GM23338 (cell line): ENCODE results near the gene CALHM5.

Experiments used
- CREB1 ChIP-seq: fragments of 250-450 bp; sonication (Bioruptor Pico); IDR thresholded peaks from 2 replicates; pipeline ENCODE4 v1.5.0; 2020; ENCODE audit warnings: low read depth, mild to moderate bottlenecking, moderate library complexity
- ETS1 ChIP-seq: IDR thresholded peaks from 2 replicates; pipeline ENCODE4 v1.6.1; 2016; ENCODE audit warnings: antibody characterized with exemption
- EZH2 ChIP-seq: fragments of 200-600 bp; sonication (generic); IDR thresholded peaks from one replicate; pipeline ENCODE4 v1.8.0; 2017; ENCODE audit warnings: antibody characterized with exemption, mild to moderate bottlenecking, low read depth; ENCODE audit not compliant: unreplicated experiment
- EZH2phosphoT487 ChIP-seq: fragments of 200-600 bp; sonication (generic); IDR thresholded peaks from one replicate; pipeline ENCODE4 v1.8.1; 2018; ENCODE audit warnings: antibody characterized with exemption; ENCODE audit not compliant: unreplicated experiment
- JUNB ChIP-seq: IDR thresholded peaks from one replicate; pipeline ENCODE4 v1.6.1; 2016; ENCODE audit warnings: antibody characterized with exemption; ENCODE audit not compliant: unreplicated experiment
- NANOG ChIP-seq: IDR thresholded peaks from 2 replicates; pipeline ENCODE4 v1.6.1; 2016; ENCODE audit warnings: antibody characterized with exemption, borderline replicate concordance
- POLR2AphosphoS5 ChIP-seq: IDR thresholded peaks from 2 replicates; pipeline ENCODE4 v1.6.1; 2016; ENCODE audit warnings: antibody characterized with exemption, low read depth
- STAT1 ChIP-seq: IDR thresholded peaks from one replicate; pipeline ENCODE4 v1.6.1; 2016; ENCODE audit warnings: antibody characterized with exemption; ENCODE audit not compliant: unreplicated experiment
- ZNF114 ChIP-seq: fragments of 250-450 bp; sonication (Bioruptor Pico); IDR thresholded peaks from 2 replicates; pipeline ENCODE4 v1.5.0; 2020; ENCODE audit warnings: mild to moderate bottlenecking, moderate library complexity
- ZNF331 ChIP-seq: fragments of 250-450 bp; sonication (Bioruptor Pico); IDR thresholded peaks from 2 replicates; pipeline ENCODE4 v1.5.0; 2020; ENCODE audit warnings: low read depth, mild to moderate bottlenecking, moderate library complexity
- TF ChIP-seq, protein P1 (sequence below), 2 experiments: fragments of 200-600 bp in 1 of 2; sonication (generic) in 1 of 2; conservative IDR thresholded peaks; 2 replicates each; pipeline versions ENCODE4 v1.5.1 to v1.6.1; 2016 to 2017; ENCODE audit warnings: antibody characterized with exemption in 2 of 2, low read depth in 2 of 2, mild to moderate bottlenecking in 2 of 2, moderate library complexity in 1 of 2
- TF ChIP-seq, protein P2 (sequence below): IDR thresholded peaks from one replicate; pipeline ENCODE4 v1.6.1; 2018; ENCODE audit warnings: antibody characterized with exemption; ENCODE audit not compliant: unreplicated experiment

- TF ChIP-seq, protein P1, sequence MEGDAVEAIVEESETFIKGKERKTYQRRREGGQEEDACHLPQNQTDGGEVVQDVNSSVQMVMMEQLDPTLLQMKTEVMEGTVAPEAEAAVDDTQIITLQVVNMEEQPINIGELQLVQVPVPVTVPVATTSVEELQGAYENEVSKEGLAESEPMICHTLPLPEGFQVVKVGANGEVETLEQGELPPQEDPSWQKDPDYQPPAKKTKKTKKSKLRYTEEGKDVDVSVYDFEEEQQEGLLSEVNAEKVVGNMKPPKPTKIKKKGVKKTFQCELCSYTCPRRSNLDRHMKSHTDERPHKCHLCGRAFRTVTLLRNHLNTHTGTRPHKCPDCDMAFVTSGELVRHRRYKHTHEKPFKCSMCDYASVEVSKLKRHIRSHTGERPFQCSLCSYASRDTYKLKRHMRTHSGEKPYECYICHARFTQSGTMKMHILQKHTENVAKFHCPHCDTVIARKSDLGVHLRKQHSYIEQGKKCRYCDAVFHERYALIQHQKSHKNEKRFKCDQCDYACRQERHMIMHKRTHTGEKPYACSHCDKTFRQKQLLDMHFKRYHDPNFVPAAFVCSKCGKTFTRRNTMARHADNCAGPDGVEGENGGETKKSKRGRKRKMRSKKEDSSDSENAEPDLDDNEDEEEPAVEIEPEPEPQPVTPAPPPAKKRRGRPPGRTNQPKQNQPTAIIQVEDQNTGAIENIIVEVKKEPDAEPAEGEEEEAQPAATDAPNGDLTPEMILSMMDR (conservative IDR thresholded peaks at IDR 0.05; ENCODE audit: low read depth in 2 of 2) = no peak
- TF ChIP-seq CREB1 (CRISPR knock-in tag) (no peak), EZH2phosphoT487 (no peak), POLR2AphosphoS5 (no peak), JUNB (no peak), EZH2 (no peak), NANOG (no peak), ZNF114 (CRISPR knock-in tag) (no peak), ETS1 (no peak), ZNF331 (no peak), STAT1 (no peak)
- TF ChIP-seq, protein P2, sequence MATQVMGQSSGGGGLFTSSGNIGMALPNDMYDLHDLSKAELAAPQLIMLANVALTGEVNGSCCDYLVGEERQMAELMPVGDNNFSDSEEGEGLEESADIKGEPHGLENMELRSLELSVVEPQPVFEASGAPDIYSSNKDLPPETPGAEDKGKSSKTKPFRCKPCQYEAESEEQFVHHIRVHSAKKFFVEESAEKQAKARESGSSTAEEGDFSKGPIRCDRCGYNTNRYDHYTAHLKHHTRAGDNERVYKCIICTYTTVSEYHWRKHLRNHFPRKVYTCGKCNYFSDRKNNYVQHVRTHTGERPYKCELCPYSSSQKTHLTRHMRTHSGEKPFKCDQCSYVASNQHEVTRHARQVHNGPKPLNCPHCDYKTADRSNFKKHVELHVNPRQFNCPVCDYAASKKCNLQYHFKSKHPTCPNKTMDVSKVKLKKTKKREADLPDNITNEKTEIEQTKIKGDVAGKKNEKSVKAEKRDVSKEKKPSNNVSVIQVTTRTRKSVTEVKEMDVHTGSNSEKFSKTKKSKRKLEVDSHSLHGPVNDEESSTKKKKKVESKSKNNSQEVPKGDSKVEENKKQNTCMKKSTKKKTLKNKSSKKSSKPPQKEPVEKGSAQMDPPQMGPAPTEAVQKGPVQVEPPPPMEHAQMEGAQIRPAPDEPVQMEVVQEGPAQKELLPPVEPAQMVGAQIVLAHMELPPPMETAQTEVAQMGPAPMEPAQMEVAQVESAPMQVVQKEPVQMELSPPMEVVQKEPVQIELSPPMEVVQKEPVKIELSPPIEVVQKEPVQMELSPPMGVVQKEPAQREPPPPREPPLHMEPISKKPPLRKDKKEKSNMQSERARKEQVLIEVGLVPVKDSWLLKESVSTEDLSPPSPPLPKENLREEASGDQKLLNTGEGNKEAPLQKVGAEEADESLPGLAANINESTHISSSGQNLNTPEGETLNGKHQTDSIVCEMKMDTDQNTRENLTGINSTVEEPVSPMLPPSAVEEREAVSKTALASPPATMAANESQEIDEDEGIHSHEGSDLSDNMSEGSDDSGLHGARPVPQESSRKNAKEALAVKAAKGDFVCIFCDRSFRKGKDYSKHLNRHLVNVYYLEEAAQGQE = no peak
Measured at GRCh38 chr6:116568821-116569755, 57.6 kb downstream of the CALHM5 start.
